ENCODE measurements around the gene ELOA2. TPM values are rescaled to one million over a fixed set of nuclear protein-coding genes. Genes with fewer than 3 reads are reported as not detected.
"Not testable (repeated sequence)": the region's sequence is repeated elsewhere in the genome, so short reads cannot be mapped to it uniquely, and the experiment has no call there.

Gene ELOA2
- total RNA-seq, 1 experiment from 2014 or later = not detected

- POLR2A ChIA-PET = no interaction called here
- CTCF ChIA-PET = no interaction called here
- H3K9ac ChIP-seq (ENCODE audit: low read length) = no peak overlapping the region
Observed at GRCh38 chr18:47036927-47037578, 1.6 kb upstream of the ELOA2 start.

GRCh38 chr18:47036298-47036874, 965 bp upstream of the ELOA2 start:
- ChIA-PET POLR2A (no interaction called here), CTCF (no interaction called here), RAD21 (ENCODE audit: low non-redundant PET in 1 of 2, low total read pairs in 2 of 2, uncharacterized antibody in 2 of 2, unreplicated experiment in 2 of 2) (no interaction called here)
- H3K36me3 ChIP-seq (ENCODE audit: control insufficient read depth in 1 of 2, insufficient read depth in 2 of 2, low read length in 2 of 2) = no peaks in the 10 kb centered on the region
- no peak overlapping the region for H3K27ac ChIP-seq (ENCODE audit: low read depth, low read length)
- no peaks in the 10 kb centered on the region for H3K9me2 ChIP-seq (ENCODE audit: insufficient read depth)
- peak; percentile 43 to 74 (median 71); a peak in 5 of 6 replicates for TF ChIP-seq CTCF (IDR thresholded peaks at IDR 0.05 in 2 of 3, conservative IDR thresholded peaks at IDR 0.05 in 1 of 3; ENCODE audit: borderline replicate concordance in 1 of 3, insufficient read depth in 1 of 3, low read depth in 2 of 3, low read length in 2 of 3)
- TF ChIP-seq CBX3 (IDR thresholded peaks at IDR 0.05; ENCODE audit: low read depth) = no peak
- TF ChIP-seq MAX (IDR thresholded peaks at IDR 0.05) = no peak
- no peak for TF ChIP-seq SP1 (IDR thresholded peaks at IDR 0.05; ENCODE audit: low read depth)
- TF ChIP-seq YY1 (IDR thresholded peaks at IDR 0.05; ENCODE audit: extremely low read depth, insufficient replicate concordance, low read depth, low read length) = no peak
- TF ChIP-seq RAD21 (IDR thresholded peaks at IDR 0.05; ENCODE audit: low read depth) = peak; percentile 40; the same call in 1 of the 2 replicates
- ATAC-seq (peak; percentile 95), DNase-seq (ENCODE audit: low read depth, low spot score) (peak; percentile 29)
- H3K4me3 ChIP-seq (replicated peaks in 1 of 2; ENCODE audit: low read depth in 1 of 2, low read length in 2 of 2) = no peak overlapping the region
- H3K4me1 ChIP-seq (ENCODE audit: control insufficient read depth in 1 of 2, insufficient read depth in 2 of 2, low read length in 2 of 2) = no peaks in the 10 kb centered on the region
- H3K9me3 ChIP-seq (ENCODE audit: control insufficient read depth in 1 of 2, insufficient read depth in 1 of 2, low read depth in 1 of 2, low read length in 2 of 2) = no peaks in the 10 kb centered on the region
- H3K4me2 ChIP-seq (ENCODE audit: low read length) = no peak overlapping the region
- H4K20me1 ChIP-seq (ENCODE audit: insufficient read depth) = no peaks in the 10 kb centered on the region
- H3K27me3 ChIP-seq (ENCODE audit: insufficient read depth, low read length) = no peaks in the 10 kb centered on the region
- H3K9ac ChIP-seq (ENCODE audit: low read length) = no peak overlapping the region
- BruUV-seq (replicated peaks) = no TSS peak
- intact Hi-C loops (cut with micrococcal nuclease) = no loop called here
- H3K79me2 ChIP-seq (ENCODE audit: insufficient read depth, low read length) = no peaks in the 10 kb centered on the region
- H2AFZ ChIP-seq (ENCODE audit: low read depth, low read length, poor library complexity, severe bottlenecking) = no peak overlapping the region

More at GRCh38 chr18:47036927-47037578, 1.6 kb upstream of the ELOA2 start:
- Histone ChIP-seq H2AFZ (ENCODE audit: low read depth, low read length, poor library complexity, severe bottlenecking) (no peak overlapping the region), H3K27ac (ENCODE audit: low read depth, low read length) (no peak overlapping the region), H3K4me2 (ENCODE audit: low read length) (no peak overlapping the region), H3K9me3 (ENCODE audit: control insufficient read depth in 1 of 2, insufficient read depth in 1 of 2, low read depth in 1 of 2, low read length in 2 of 2) (no peaks in the 10 kb centered on the region), H3K4me3 (replicated peaks in 1 of 2; ENCODE audit: low read depth in 1 of 2, low read length in 2 of 2) (no peak overlapping the region), H3K4me1 (ENCODE audit: control insufficient read depth in 1 of 2, insufficient read depth in 2 of 2, low read length in 2 of 2) (no peaks in the 10 kb centered on the region), H3K36me3 (ENCODE audit: control insufficient read depth in 1 of 2, insufficient read depth in 2 of 2, low read length in 2 of 2) (no peaks in the 10 kb centered on the region), H3K9me2 (ENCODE audit: insufficient read depth) (no peaks in the 10 kb centered on the region), H4K20me1 (ENCODE audit: insufficient read depth) (no peaks in the 10 kb centered on the region), H3K79me2 (ENCODE audit: insufficient read depth, low read length) (no peaks in the 10 kb centered on the region), H3K27me3 (ENCODE audit: insufficient read depth, low read length) (no peaks in the 10 kb centered on the region)
- no TSS peak for BruUV-seq (replicated peaks)
- intact Hi-C loops (cut with micrococcal nuclease) = no loop called here
- DNase-seq (ENCODE audit: low read depth, low spot score) = no peak
- no peak for ATAC-seq
- no peak for TF ChIP-seq SP1 (IDR thresholded peaks at IDR 0.05; ENCODE audit: low read depth)
- RAD21 ChIA-PET (ENCODE audit: low non-redundant PET in 1 of 2, low total read pairs in 2 of 2, uncharacterized antibody in 2 of 2, unreplicated experiment in 2 of 2) = no interaction called here

GRCh38 chr18:47034591-47034990, 830 bp downstream of the ELOA2 start:
- RAD21 ChIA-PET (ENCODE audit: low non-redundant PET in 1 of 2, low total read pairs in 2 of 2, uncharacterized antibody in 2 of 2, unreplicated experiment in 2 of 2); ATAC-seq; H3K9me3 ChIP-seq (ENCODE audit: control insufficient read depth in 1 of 2, insufficient read depth in 1 of 2, low read depth in 1 of 2, low read length in 2 of 2): not testable (repeated sequence)

More at GRCh38 chr18:47034591-47034990, 830 bp downstream of the ELOA2 start:
- H3K4me2 ChIP-seq (ENCODE audit: low read length); H3K9me2 ChIP-seq (ENCODE audit: insufficient read depth); DNase-seq (ENCODE audit: low read depth, low spot score); H3K36me3 ChIP-seq (ENCODE audit: control insufficient read depth in 1 of 2, insufficient read depth in 2 of 2, low read length in 2 of 2); CTCF ChIA-PET; H2AFZ ChIP-seq (ENCODE audit: low read depth, low read length, poor library complexity, severe bottlenecking); H3K27ac ChIP-seq (ENCODE audit: low read depth, low read length); H3K4me1 ChIP-seq (ENCODE audit: control insufficient read depth in 1 of 2, insufficient read depth in 2 of 2, low read length in 2 of 2); H3K79me2 ChIP-seq (ENCODE audit: insufficient read depth, low read length); H3K27me3 ChIP-seq (ENCODE audit: insufficient read depth, low read length); BruUV-seq (replicated peaks); POLR2A ChIA-PET; H3K4me3 ChIP-seq (replicated peaks in 1 of 2; ENCODE audit: low read depth in 1 of 2, low read length in 2 of 2); intact Hi-C loops (cut with micrococcal nuclease); H3K9ac ChIP-seq (ENCODE audit: low read length); H4K20me1 ChIP-seq (ENCODE audit: insufficient read depth): not testable (repeated sequence)
